Right kidney (tissue), 1 donor: Measurements from ENCODE around the gene ACAD11.
"Not testable (repeated sequence)": the region's sequence is repeated elsewhere in the genome, so short reads cannot be mapped to it uniquely, and the experiment has no call there.

ENCODE experiments used
- DNase-seq: peaks from one replicate; pipeline ENCODE4 v3.0.0-alpha.2; 2016

Gene ACAD11

DNA sequence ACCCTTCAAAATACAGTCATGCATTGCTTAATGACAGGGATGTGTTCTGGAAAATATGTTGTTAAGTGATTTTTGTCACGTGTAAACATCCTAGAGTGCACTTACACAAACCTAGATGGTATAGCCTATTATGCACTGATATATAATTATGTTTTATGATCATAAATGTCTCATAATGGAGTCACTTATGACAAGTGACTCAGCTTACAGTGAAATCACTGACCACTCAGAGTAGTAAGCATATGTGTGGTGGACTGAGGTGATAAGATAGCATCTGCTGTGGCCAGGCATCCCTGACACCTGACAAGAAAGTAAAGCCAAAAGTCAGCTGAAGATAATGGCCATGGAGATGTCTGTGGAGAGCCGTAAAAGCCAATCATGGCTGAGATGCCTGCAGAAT, 5.4 kb downstream of the ACAD11 start:
- DNase-seq: no peak

GRCh38 chr3:132652640-132653270, 6.9 kb downstream of the ACAD11 start:
- no peak for DNase-seq

GRCh38 chr3:132650153-132650552, 9.5 kb downstream of the ACAD11 start:
- DNase-seq: no peak

GRCh38 chr3:132645058-132645457, 14.6 kb downstream of the ACAD11 start:
- DNase-seq: no peak

DNA sequence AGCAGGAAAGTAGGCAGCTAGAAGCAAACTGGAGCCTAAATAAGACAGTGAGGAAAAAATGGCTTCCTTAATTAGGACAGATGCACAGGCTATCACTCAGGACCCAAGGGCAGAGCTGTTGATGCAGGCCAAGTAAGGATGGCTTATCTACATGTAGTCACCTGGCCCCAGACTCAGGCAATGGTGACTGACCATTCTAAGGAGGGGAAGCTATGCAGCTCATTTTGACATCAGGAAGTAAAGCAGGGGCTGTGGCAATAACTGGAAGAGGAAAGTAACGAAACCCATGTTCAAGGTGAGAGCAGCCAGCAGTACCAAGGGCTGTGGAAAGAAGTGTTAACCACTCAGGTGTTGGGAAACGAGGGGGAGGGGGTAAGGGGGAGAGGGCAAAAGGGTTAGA, 16.2 kb downstream of the ACAD11 start:
- no peak for DNase-seq

- no peak for DNase-seq
Measured at GRCh38 chr3:132642539-132642847, 17.1 kb downstream of the ACAD11 start.

GRCh38 chr3:132641837-132642538, 17.6 kb downstream of the ACAD11 start:
- no peak for DNase-seq

GRCh38 chr3:132641427-132641826, 18.2 kb downstream of the ACAD11 start:
- not testable (repeated sequence) for DNase-seq

- no peak for DNase-seq
Measured at GRCh38 chr3:132638706-132639105, 20.9 kb downstream of the ACAD11 start.

DNA sequence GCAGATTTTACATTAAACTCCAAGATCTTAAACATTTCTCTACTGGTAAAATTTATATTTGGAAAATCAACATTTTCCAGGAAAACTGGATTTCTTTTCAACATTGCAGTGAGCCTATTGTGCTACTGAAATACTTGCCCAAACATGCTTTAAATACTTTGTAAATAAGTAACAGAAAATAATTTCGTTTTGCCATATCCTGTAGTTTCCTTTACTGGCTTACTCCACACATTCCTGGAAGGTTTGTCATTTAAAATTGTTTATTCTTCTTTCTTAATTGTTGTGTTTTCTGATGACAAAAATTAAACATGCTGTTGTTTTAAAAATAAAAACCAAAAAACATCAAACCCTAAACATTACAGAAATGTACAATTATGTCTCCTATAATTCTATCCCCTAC, 22.0 kb downstream of the ACAD11 start:
- DNase-seq: no peak

- DNase-seq: no peak
Measured at GRCh38 chr3:132635052-132635451, 24.6 kb downstream of the ACAD11 start.

DNA sequence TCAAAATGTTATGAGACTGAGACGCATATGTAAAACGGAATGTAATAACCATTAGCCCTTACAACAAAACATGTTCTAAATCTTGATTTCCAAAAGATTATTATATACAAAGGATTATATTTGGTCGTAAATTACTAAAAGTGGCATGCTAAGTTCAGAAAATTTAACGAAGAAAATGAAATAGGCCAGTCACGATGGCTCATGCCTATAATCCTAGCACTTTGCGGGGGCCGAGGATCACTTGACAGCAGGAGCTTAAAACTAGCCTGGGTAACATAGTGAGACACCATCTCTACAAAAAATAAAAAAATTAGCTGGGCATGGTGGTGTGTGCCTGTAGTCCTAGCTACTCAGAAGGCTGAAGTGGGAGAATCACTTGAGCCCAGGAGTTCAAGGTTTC, 29.0 kb downstream of the ACAD11 start:
- DNase-seq: no peak

DNA sequence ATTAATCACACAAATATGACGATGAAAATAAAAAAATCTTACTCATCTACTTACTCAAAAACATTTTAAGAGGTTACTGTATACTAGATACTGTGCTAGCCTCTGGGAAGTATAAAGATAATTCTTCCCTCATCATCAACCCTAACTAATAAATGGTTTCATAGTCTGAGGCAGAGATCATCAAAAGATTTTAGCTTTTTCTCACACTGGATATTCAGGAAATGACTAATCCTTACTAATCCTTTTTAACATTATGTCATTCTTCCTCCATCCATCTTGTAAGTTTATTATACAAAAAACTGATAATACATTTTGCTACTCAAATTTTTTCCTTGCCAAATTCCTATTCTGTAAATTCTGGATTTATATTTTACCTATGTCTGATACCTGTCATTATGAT, 29.7 kb downstream of the ACAD11 start:
- no peak for DNase-seq

DNA sequence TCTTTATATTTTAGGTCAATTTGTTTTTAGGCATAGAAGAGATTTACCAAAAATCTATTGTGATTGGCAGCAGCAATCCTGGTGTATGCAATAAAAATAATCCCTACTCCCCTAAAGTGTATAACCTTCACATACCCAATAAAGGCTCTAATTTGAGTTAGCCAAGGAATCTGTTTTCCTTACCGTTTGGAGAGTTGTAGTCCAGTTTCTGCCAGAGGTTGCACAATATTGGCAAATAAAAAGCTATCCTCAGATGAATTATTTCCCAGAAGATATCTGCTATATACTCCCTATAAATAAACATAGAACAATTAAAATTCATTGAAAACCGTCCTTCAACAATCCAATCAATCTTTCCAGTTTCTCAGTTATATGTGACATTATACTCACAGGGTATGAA, 31.5 kb downstream of the ACAD11 start:
- no peak for DNase-seq

DNA sequence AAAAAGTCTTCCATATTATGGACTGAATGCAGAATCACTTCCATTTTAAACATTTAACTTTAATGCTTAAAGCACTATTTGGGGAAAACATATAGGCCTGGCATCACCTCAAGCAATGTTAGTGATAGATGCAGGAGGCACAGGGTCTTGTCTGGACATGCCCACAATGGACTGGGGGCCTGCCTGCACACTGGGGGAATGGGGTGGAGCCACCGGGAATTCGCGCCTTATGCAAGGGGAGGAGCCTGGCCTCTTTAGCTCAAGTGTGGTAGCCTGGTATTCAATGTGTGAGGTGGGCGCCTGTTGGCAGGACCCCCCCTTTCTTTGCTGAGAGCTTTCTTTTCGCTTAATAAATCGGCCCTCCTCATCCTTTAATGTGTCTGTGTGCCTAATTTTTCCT, 32.7 kb downstream of the ACAD11 start:
- no peak for DNase-seq

DNA sequence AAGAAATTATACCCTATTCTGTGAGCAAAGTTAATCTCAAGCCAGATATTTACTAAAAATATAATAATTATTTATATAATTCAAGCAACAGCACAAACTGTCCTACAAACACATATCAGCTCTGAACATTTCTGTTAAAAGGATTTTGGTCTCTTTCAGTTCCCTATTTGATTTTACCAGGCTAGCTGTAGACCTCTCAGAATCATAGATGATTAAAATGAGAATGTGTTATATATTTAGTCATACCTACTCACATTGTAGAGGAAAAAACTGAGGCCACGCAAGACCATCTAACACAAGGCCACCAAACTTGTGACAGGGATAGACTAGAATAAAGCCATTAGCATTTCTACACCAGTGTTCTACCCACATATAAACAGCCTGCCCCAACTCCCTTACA, 34.0 kb downstream of the ACAD11 start:
- DNase-seq: no peak

DNA sequence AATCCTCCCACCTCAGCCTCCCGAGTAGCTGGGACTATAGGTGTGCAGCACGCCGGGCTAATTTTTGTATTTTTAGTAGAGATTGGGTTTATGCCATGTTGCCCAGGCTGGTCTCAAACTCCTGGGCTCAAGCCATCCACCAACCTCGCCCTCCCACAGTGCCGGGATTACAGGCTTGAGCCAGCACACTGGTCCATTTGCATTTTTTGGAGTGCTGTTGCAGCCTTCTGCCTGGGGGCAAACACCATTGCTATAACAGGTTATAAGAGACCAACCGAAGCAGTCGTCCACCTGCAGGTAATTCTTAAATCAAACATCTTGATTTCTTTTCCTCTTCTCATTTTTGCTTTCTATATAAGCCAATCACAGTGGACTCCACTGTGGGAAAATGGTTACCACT, 34.8 kb downstream of the ACAD11 start:
- DNase-seq: no peak

DNA sequence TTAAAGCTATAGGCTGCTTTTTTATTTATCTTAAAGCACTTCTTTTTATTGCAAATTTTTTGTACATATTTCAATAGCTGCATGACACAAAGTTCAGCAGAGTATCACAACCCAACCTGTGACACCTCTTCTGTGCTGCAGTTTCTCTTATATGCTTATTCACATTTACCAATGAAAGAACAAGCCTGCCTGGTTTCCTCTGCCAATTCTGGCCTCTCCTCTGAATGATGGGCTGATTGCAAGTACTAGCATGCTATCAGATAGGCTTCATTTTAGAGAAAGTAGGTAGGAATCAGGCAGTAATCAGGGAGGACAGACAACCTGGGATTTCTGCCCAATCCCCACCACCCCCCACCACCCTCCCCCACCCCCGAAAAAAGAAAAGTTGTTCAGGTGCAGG, 36.0 kb downstream of the ACAD11 start:
- DNase-seq: no peak

DNA sequence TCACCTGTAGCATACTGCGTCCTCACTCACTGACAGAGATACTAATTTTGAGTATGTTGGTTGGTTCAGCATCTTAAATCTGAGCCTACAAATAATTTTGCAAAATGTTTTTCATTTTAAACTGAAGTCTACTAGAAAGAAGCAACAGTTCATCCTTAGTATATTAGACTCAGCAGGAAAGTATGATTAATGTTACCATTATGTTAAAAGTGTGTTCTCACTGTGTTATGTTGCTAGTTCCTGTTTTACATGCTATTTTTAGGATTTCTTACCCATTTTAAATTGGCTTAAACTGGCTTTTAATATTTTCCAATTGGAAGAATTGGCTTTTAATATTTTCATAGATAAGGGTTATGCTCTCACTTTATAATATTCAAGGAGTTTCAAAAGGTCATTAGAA, 36.8 kb downstream of the ACAD11 start:
- DNase-seq: no peak

- DNase-seq: no peak
Measured at GRCh38 chr3:132622148-132622547, 37.5 kb downstream of the ACAD11 start.

DNA sequence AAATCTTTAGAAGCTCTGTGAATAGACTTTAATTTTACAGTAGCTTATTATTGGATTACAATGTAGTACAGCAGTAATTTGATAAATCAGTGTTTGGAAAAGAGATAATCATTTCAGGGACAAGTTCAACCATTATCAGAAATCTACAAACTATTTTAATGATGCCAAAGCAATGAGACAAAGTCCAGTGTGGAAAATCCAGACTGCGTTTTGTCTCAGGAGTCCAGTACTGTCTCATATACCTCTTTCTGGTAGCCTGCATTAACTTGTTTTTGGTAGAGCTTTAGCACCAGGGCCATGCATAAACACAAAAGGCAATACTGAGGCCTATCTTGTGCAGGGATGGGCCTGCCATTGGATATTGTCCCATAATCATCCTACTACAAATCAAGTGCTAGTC, 42.8 kb downstream of the ACAD11 start:
- DNase-seq: no peak

DNA sequence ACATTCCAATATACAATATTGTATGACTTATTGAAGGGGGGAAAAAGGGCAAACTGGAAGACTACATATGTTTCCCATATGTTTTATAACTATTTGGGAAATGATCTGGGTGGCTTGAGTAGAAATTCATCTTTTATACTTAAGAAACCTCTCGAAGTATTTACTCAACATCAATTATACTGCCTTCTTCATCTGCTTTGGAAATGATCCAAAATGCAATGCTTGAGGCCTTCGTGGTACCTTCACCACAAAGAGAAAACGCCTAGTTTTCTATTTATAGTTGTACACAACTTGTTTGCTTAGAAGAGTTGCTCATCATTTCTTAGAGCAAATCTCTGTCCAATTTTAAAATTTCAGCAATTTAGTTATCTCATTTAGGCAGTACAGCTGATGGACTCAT, 43.7 kb downstream of the ACAD11 start:
- no peak for DNase-seq

GRCh38 chr3:132615301-132615700, 44.3 kb downstream of the ACAD11 start:
- not testable (repeated sequence) for DNase-seq

GRCh38 chr3:132606620-132607019, 53.0 kb downstream of the ACAD11 start:
- not testable (repeated sequence) for DNase-seq

DNA sequence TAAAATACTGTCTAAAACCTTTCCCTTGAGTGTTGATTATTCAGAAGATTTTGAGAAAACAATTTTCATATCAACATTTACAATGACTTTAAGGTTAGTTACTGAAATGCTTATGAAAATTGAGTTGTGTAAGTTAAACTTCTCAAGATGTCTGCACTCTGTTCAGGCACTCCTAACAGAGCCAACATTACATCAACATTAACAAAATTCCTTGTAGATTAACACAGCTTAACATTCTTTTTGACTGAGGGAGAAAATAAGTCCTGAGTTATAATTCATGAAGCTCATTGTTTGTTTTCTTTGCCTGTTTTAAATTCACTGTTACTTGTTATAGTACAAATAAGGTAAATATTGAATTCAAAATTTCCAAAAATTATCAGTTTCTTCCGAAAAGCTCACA, 53.5 kb downstream of the ACAD11 start:
- DNase-seq: no peak
